MM.1S (cell line): ENCODE results near the gene JDP2.

Experiments used
- DNase-seq: peaks from one replicate; pipeline ENCODE4 v3.0.0-alpha.2; 2015
- H2AFZ ChIP-seq: fragments of 300-600 bp; sonication (generic); 2 replicates; pipeline ENCODE4 v1.6.0; 2016; ENCODE audit warnings: antibody characterized with exemption, low read length
- H3F3A ChIP-seq: fragments of 300-600 bp; sonication (generic); 2 replicates; pipeline ENCODE4 v1.6.1; 2016; ENCODE audit warnings: mild to moderate bottlenecking, antibody characterized with exemption, low read length, moderate library complexity, mixed read lengths; ENCODE audit not compliant: insufficient read depth
- H3K27ac ChIP-seq: fragments of 300-600 bp; sonication (generic); 2 replicates; pipeline ENCODE4 v1.5.1; 2016; ENCODE audit warnings: mild to moderate bottlenecking, low read length
- H3K27me3 ChIP-seq: fragments of 300-600 bp; sonication (generic); replicated peaks from 2 replicates; pipeline ENCODE4 v1.6.0; 2016; ENCODE audit warnings: low read length; ENCODE audit not compliant: insufficient read depth
- H3K36me3 ChIP-seq: fragments of 300-600 bp; sonication (generic); replicated peaks from 2 replicates; pipeline ENCODE4 v1.6.1; 2016; ENCODE audit warnings: mild to moderate bottlenecking, low read length, mixed read lengths; ENCODE audit not compliant: insufficient read depth
- H3K4me1 ChIP-seq: fragments of 300-600 bp; sonication (generic); 2 replicates; pipeline ENCODE4 v1.6.1; 2016; ENCODE audit warnings: low read length, mixed read lengths
- H3K4me2 ChIP-seq: fragments of 300-600 bp; sonication (generic); 2 replicates; pipeline ENCODE4 v1.6.0; 2016; ENCODE audit warnings: low read depth, low read length
- H3K4me3 ChIP-seq: fragments of 300-600 bp; sonication (generic); 2 replicates; pipeline ENCODE4 v1.5.1; 2016; ENCODE audit warnings: low read length, mixed read lengths
- H3K79me2 ChIP-seq: fragments of 300-600 bp; sonication (generic); 2 replicates; pipeline ENCODE4 v1.6.1; 2016; ENCODE audit warnings: mixed run types, low read length, mixed read lengths
- H3K9ac ChIP-seq: fragments of 300-600 bp; sonication (generic); 2 replicates; pipeline ENCODE4 v1.6.1; 2016; ENCODE audit warnings: low read length, mixed read lengths
- H3K9me2 ChIP-seq: fragments of 300-600 bp; sonication (generic); replicated peaks from 2 replicates; pipeline ENCODE4 v1.6.1; 2016; ENCODE audit warnings: mild to moderate bottlenecking, low read length, mixed read lengths; ENCODE audit not compliant: insufficient read depth
- H3K9me3 ChIP-seq: fragments of 300-600 bp; sonication (generic); replicated peaks from 2 replicates; pipeline ENCODE4 v1.6.1; 2016; ENCODE audit warnings: mild to moderate bottlenecking, low read length, mixed read lengths; ENCODE audit not compliant: insufficient read depth
- H4K20me1 ChIP-seq: fragments of 300-600 bp; sonication (generic); 2 replicates; pipeline ENCODE4 v1.6.1; 2016; ENCODE audit warnings: mild to moderate bottlenecking, low read length, moderate library complexity, mixed read lengths; ENCODE audit not compliant: insufficient read depth
- EZH2 ChIP-seq: fragments of 300-600 bp; sonication (generic); optimal IDR thresholded peaks from 2 replicates; pipeline ENCODE3; 2017; ENCODE audit warnings: low read depth, mild to moderate bottlenecking, antibody characterized with exemption, low read length, mixed read lengths
- EZH2phosphoT487 ChIP-seq: fragments of 300-600 bp; sonication (generic); IDR thresholded peaks from 2 replicates; pipeline ENCODE4 v1.6.1; 2018; ENCODE audit warnings: antibody characterized with exemption, low read length
- TF ChIP-seq, protein P1 (sequence below): fragments of 300-600 bp; sonication (generic); IDR thresholded peaks from 2 replicates; pipeline ENCODE4 v1.5.1; 2016; ENCODE audit warnings: antibody characterized with exemption, low read length, mixed read lengths

JDP2 gene

DNA sequence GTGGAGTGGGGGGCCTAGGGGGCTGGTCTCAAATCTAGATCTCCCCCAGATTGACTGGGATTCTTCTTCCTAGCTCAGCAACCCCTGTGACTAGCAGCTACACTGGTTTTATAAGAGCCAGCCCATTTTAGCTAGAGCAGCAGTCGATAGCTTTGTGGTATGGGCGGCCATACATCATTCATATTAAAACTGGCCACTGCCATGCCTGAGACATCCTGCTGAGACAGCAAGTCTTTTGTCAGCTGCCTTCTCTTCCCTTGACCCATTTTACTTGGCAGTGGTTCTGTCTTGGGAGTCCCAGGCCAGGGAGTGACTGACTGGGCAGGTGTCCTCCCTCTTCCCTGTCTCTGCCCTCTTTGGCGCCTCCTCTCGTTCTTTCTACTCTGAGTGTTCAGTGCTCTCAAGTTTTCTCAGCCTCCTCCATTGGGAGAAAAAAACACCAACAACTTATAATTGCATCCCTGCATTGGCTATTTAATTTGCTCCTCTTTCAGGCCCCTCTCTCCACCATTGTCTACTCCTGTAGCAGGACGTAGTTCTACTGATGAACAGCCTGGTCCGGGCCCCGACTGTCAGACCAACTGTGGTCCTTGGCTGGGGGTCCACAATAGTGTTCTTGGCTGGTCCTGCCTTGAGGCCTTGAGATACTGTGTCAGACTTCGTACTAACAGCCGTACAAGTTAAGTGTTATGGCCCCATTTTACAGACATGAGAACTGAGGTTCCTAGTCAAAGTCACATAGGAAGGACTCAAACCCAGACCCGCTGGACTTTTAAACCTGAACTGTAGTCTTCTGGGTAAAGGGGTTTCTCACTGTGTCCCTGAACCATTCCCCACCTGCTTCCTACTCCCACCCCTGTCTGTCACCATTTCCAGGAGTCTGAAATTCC lies 18.3 kb upstream of the JDP2 start:
- no peak overlapping the region for H2AFZ ChIP-seq
- no peak for TF ChIP-seq EZH2phosphoT487
- TF ChIP-seq, protein P1, sequence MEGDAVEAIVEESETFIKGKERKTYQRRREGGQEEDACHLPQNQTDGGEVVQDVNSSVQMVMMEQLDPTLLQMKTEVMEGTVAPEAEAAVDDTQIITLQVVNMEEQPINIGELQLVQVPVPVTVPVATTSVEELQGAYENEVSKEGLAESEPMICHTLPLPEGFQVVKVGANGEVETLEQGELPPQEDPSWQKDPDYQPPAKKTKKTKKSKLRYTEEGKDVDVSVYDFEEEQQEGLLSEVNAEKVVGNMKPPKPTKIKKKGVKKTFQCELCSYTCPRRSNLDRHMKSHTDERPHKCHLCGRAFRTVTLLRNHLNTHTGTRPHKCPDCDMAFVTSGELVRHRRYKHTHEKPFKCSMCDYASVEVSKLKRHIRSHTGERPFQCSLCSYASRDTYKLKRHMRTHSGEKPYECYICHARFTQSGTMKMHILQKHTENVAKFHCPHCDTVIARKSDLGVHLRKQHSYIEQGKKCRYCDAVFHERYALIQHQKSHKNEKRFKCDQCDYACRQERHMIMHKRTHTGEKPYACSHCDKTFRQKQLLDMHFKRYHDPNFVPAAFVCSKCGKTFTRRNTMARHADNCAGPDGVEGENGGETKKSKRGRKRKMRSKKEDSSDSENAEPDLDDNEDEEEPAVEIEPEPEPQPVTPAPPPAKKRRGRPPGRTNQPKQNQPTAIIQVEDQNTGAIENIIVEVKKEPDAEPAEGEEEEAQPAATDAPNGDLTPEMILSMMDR: no peak
- TF ChIP-seq EZH2: no peak
- H3K4me1 ChIP-seq: no peaks in the 10 kb centered on the region

DNA sequence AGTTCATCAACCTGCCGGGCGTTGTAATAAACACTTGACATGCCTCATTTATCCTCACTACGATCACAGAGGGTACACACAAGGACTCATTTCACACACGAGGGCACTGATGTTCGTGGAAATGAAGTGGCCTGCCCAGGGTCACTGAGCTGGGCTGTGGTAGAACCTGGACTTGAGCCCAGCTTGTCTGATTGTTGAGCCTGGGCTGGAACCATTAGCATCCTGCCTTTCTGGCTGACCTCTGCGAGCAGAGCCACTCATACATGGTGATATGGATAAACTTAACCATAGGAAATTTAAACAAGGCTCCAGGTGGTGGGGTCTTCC lies 16.6 kb upstream of the JDP2 start:
- no peak for DNase-seq
- Histone ChIP-seq H3K4me2 (no peak overlapping the region), H3K4me3 (no peak overlapping the region), H3K9me2 (no peaks in the 10 kb centered on the region), H3K79me2 (no peaks in the 10 kb centered on the region), H3F3A (no peaks in the 10 kb centered on the region), H3K4me1 (no peaks in the 10 kb centered on the region), H3K9ac (no peak overlapping the region), H4K20me1 (no peaks in the 10 kb centered on the region), H3K9me3 (no peaks in the 10 kb centered on the region), H3K36me3 (no peaks in the 10 kb centered on the region), H3K27ac (no peak overlapping the region), H3K27me3 (no peaks in the 10 kb centered on the region), H2AFZ (no peak overlapping the region)
- no peak for TF ChIP-seq EZH2phosphoT487
- TF ChIP-seq, protein P1: no peak
- TF ChIP-seq EZH2: no peak

More for the DNA sequence above, 18.3 kb upstream of the JDP2 start:
- Histone ChIP-seq H3K36me3 (no peaks in the 10 kb centered on the region), H3F3A (no peaks in the 10 kb centered on the region), H3K9me3 (no peaks in the 10 kb centered on the region), H3K9me2 (no peaks in the 10 kb centered on the region), H3K4me3 (no peak overlapping the region), H3K9ac (no peak overlapping the region), H3K4me2 (no peak overlapping the region), H3K27ac (no peak overlapping the region), H4K20me1 (no peaks in the 10 kb centered on the region), H3K79me2 (no peaks in the 10 kb centered on the region), H3K27me3 (no peaks in the 10 kb centered on the region)
- no peak for DNase-seq

DNA sequence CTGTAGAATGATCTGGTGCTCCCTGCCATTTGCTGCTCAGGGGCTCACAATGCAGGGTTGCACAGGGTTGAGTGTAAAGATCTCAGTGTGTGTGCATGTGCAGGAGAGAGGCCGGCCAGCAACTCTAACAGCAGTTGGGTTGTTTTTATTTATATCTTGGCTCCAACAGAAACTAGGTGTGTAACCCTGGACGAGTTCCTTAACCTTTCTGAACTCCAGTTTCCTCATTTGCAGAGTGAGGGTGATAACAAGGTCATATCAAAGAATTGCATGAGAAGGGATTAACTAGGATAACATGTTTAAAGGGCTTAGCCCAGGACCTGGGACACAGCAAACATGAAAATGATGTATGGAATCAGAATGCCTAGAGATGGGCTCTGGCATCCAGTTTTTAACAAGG lies 14.8 kb upstream of the JDP2 start:
- Histone ChIP-seq H3K27me3 (no peaks in the 10 kb centered on the region), H3F3A (no peaks in the 10 kb centered on the region), H3K4me3 (no peak overlapping the region), H2AFZ (no peak overlapping the region), H3K9me3 (no peaks in the 10 kb centered on the region), H3K27ac (no peak overlapping the region), H3K9me2 (no peaks in the 10 kb centered on the region), H4K20me1 (no peaks in the 10 kb centered on the region), H3K36me3 (no peaks in the 10 kb centered on the region), H3K4me2 (no peak overlapping the region), H3K9ac (no peak overlapping the region), H3K4me1 (no peaks in the 10 kb centered on the region), H3K79me2 (no peaks in the 10 kb centered on the region)
- no peak for DNase-seq
- TF ChIP-seq, protein P1: no peak
- TF ChIP-seq EZH2phosphoT487: no peak
- no peak for TF ChIP-seq EZH2
